SIG-M5 treated with dmso at 0.1 percent for 504 hours (cell line): ENCODE results near the gene HES4.

Experiments
- DNase-seq: peaks from one replicate; lab custom pipeline; 2025; ENCODE audit not compliant: unreplicated experiment; lab: John Stamatoyannopoulos, UW

Gene HES4

DNA sequence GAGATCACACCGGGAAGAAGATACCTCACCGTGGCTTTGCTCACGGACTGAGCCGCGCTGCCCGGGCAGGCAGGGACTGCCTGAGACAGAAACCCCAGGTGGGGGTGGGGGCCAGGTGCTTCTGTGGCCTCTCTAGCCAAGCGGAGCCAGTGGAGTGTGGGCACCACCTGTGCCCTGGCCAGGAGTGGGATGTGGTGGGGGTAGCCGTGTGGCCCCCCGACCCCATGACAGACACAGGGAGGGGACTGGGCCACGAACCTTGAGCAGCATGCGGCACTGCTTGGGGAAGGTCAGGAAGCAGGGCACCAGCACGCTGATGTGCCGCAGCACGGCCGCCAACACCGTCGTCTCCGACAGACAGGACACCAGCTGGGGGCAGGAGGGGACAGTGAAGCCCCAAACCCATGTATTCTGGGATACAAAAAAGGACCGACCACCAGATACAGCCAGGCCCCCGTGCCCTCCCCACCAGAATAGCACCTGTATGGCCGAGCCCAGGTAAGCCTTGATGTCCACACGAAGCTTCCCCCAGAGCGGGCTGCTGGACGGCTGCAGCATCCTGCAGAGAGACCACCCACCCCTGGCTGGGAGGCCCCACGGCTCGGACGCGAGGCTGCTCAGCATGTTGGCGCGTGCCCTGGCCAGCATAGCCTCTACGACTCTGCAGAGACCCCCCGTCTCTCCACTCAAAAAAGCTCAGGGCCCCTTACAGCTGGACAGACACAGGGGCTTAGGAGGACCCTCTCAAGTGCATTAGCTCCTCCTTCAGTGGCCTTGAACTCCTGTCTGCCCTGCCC lies 46.2 kb downstream of the HES4 start:
- DNase-seq = no peak

- DNase-seq = no peak
Observed at GRCh38 chr1:952603-953002, 47.3 kb downstream of the HES4 start.

DNA sequence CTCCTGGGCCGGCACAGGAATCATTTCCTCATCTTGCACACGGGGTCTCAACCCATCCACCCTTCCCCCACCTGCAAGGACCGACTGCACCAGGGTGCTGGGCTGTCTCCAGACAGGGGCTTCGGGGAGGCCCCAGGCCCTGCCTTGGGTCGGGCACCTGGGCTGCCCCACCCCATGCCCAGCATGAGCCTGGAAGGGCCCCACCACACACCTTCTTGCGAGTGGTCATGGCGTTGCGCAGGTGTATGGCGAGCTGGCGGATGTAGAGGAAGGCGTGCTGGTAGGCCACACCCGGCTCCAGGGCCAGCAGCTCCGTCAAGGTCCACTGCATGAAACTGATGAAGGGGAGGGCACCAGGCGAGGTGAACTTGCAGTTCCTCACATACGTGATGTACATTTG lies 47.7 kb downstream of the HES4 start:
- no peak for DNase-seq

- no peak for DNase-seq
Observed at GRCh38 chr1:951364-951763, 48.5 kb downstream of the HES4 start.

GRCh38 chr1:950881-951280 lies 49.0 kb downstream of the HES4 start:
- no peak for DNase-seq

DNA sequence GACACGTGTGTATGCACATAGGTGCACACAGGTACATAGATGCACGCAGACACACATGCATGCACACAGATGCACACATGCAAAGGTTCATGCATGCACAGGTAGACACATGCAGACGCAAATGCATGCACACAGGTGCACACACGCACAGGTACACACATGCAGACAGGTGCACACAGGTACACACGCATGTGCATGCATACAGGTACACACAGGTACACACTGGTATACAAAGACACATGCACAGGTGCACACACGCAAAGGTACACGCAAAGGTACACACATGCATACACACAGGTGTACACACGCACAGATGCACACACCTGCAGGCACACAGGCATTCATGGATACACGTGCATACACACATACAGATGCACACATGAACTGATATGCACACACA lies 49.6 kb downstream of the HES4 start:
- no peak for DNase-seq
